ENCODE results near the gene EOLA1.
"Not testable (repeated sequence)": the region's sequence is repeated elsewhere in the genome, so short reads cannot be mapped to it uniquely, and the experiment has no call there.

EOLA1 gene

GRCh38 chrX:149546962-149547361 lies 6.2 kb downstream of the EOLA1 start:
- DNase-seq = not testable (repeated sequence)

GRCh38 chrX:149547782-149548181 lies 7.0 kb downstream of the EOLA1 start:
- DNase-seq = not testable (repeated sequence)

GRCh38 chrX:149549701-149550100 lies 8.9 kb downstream of the EOLA1 start, which contains the start of gene HSFX3:
HSFX3 (minus strand) TSS chrX:149549924; CDS start chrX:149549852, 72 bp downstream.
- DNase-seq = not testable (repeated sequence)

- DNase-seq = not testable (repeated sequence)
Measured at GRCh38 chrX:149550454-149550853, 9.6 kb downstream of the EOLA1 start.

DNA sequence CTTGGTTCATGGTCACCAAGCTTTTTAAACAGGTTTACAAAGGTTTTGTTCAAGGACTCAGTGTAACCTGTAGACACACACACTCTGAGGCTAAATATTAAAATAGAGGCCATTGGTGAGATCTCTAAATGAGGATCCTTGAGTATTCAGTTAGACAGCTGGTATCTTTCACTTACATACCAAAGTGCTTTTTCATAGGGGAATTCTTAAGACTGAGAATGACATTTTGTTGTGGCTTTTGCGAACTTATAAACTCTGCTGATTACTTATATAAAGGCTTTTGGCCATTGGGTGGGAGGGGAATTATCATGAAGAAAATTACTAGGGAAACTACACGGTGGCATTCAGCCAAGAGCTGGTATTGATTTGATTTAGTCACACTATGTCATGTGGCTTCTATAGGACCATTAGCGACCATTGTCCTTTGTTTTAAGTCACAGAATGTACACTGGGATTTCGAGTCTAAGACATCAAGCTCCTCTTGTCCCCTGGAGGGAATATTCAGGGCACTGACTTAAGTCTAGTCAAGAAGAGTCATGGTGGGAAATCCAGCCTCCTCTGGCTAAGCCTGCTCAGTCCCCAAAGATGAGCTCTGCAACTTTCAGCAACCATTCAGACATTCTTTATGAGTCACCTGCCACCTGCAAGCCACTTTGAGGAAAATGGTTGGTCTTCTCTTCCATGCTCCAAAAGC lies 10.6 kb downstream of the EOLA1 start:
- not testable (repeated sequence) for DNase-seq

GRCh38 chrX:149551939-149552248 lies 11.1 kb downstream of the EOLA1 start:
- not testable (repeated sequence) for DNase-seq

DNA sequence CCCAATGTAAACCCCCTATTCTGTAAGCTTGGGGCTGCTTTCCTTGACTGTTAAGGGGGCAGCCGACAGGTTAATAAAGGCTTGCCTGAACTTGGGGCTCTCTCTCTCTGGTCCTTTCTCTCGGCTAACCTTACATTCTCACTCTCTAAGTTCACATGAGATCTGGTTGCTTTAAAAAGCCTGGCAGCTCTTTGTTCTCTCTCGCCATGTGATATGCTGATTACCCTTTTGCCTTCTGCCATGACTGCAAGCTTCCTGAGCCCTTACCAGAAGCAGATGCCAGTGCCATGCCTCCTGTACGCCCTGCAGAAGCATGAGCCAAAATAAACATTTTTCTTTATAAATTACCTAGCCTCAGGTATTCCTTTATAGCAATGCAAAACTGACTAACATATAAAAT lies 14.4 kb downstream of the EOLA1 start:
- DNase-seq = not testable (repeated sequence)

DNA sequence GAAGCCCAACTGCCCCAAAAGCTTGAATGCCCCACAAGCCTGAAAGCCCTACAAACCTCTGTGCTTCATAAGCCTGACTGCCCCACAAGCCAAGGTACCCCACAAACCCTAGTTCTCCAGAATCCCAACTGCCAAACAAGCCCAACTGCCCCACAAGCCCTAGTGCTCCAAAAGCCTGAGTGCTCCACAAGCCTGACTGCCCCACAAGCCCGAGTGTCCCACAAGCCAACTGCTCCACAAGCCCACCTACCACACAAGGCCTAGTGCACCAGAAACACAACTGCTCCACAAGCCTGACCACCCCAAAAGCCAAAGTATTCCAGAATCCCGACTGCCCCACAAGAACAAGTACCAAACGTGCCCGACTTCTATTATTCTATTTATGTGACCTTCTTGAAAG lies 22.5 kb downstream of the EOLA1 start:
- no peak for DNase-seq

DNA sequence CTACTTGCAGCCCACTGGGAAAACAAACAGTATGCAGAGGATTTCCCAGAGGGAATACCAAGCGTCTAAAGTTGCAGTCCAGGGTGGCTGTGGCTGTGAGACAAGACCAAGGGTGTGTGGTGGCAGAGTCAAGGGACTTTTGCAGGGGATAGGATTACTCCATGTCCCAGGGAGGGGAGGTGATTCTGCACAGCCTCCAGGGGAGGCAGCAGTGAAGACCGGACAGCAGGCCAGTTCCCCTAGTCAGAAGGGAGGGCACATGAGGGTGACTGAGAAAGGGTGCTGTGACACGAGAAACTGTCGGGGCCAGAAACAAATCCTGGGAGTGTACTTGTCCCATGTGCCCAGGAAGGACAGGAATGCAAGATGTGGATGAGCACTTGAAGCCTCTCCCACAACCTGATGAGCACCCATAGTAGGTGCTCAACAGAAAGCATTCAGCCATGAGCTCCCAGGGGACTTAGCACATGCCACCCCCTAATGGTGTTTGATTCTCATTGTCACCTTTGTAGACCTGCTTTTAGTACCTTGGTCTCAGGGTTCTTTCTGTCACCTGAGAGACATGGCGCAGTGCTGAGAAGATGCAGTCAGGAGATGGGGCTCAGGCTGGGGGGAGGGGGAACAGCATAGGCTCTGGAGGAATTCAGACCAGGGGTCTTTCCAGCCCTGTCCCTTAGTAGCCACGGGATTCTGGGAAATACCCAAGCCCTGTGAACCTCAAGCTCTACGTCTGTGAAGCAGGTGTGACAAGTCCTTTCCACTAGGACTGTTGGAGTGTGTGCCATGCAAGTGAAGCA lies 27.0 kb downstream of the EOLA1 start:
- DNase-seq = no peak

DNA sequence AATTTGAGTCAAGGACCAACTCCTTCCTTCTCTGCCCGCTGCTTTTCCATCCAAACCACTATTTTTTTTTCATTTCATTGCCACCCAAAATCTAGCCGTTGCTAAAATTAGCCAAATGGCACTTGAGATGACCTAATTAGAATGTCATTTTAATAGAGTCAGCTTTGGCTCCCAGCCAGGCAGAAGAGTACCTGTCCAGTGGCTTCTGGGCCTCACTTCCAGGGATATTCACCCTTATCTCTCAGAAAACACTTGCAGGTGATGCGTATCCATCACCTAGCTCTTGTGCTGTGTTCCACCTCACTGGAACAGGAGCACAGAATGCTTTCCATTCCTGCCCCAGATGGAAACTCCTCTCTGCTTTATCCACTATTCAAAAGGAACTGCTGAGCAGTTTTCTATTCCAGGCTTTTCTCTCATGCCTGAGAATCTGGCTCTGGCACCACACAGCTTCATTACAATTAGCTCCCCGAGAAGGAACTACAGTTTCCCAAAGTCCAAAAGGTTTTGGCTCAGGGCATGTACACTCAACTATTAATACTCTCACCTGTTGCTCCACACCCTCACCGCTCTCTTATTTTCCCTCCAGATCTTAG lies 28.0 kb downstream of the EOLA1 start:
- DNase-seq = no peak

GRCh38 chrX:149569770-149570169 lies 29.0 kb downstream of the EOLA1 start:
- DNase-seq = no peak

GRCh38 chrX:149570668-149571067 lies 29.9 kb downstream of the EOLA1 start:
- DNase-seq = no peak

GRCh38 chrX:149571770-149572169 lies 31.0 kb downstream of the EOLA1 start:
- no peak for DNase-seq

- DNase-seq = no peak
Measured at GRCh38 chrX:149572743-149573142, 31.9 kb downstream of the EOLA1 start.

GRCh38 chrX:149573456-149573855 lies 32.6 kb downstream of the EOLA1 start:
- not testable (repeated sequence) for DNase-seq

- DNase-seq = not testable (repeated sequence)
Measured at GRCh38 chrX:149585631-149586030, 44.8 kb downstream of the EOLA1 start.

DNA sequence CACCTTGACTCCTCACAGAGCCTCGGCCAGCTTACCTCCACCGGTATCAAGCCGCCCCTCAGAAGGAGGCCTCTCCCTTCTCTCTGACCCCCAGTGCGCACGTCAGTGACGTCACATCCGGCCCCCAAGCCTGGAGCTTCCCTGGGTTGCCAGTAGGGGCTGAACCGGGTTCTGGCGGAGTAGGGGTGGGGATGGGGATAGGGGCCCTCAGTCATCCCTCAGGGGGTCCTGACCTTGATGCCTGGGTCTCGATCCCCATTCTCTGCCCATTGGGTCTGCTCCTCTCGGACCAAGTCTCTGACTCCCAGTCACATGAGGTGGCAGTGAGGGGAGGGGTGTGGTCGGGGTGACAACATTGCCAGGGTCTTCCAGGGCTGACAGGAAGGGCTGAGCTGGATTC lies 46.5 kb downstream of the EOLA1 start, which contains the start of gene MAGEA9B:
TSS of gene MAGEA9B (minus strand) at position 101 of the 400 bp plus-strand sequence. CDS start 4,280 bp downstream, outside the sequence.
- DNase-seq = not testable (repeated sequence)

DNA sequence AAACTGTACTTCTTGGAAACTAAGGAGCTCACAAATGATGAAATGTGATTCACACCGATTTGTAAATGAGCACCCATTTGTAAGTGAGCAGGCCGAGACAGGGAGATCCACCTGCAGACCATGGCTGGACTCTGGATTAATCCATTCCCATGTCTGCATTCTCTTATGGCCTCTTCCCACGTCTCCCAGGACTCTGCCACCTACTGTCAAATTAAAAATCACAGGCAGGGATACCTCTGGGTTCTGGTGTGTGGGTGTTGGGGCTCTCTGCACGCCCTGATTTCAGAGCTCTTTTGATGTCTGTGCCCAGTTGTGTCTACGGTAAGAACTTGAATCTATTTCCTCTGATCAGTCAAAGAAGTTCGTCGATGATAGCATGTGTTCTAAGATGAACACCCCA lies 50.2 kb downstream of the EOLA1 start:
- DNase-seq = not testable (repeated sequence)

GRCh38 chrX:149595214-149595613 lies 54.4 kb downstream of the EOLA1 start, which contains the start of gene HSFX2:
HSFX2 (minus strand) TSS chrX:149595314; CDS start chrX:149594700, 614 bp downstream.
- not testable (repeated sequence) for DNase-seq

DNA sequence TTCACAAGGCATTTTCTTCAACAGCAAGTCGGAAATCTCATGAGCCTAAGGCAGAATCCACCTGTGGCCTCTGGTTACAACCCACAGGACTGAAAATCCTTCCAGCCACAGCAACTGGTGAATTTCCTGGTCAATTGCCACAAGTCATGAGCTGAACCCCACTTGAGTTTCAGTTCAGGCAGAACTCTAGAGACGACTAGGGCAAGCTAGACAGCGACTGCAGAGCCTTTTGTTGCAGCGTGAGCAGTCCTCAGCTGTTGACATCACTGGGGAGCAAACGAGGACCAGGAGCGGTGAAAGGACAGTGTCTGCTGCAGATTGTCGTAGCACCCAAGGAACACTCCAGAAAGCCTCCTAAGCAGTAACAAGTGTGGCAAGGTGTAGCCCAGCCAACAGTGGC lies 55.1 kb downstream of the EOLA1 start:
- DNase-seq = not testable (repeated sequence)

Measured in NK-92 treated with Interleukin-12 subunit alpha and Interleukin-12 subunit beta, amount 100 ng/mL, for 24 hours (cell line).